Kasumi-1 (cell line): Measurements from ENCODE around the gene GCSH.

Source experiments
- DNase-seq, 2 experiments: peaks; one replicate each; lab custom pipeline; 2025; lab: John Stamatoyannopoulos, UW

GCSH gene

GRCh38 chr16:81042821-81043220, 53.4 kb downstream of the GCSH start:
- DNase-seq, result no peak

GRCh38 chr16:81041696-81042095, 54.5 kb downstream of the GCSH start:
- no peak for DNase-seq

- no peak for DNase-seq
Observed at GRCh38 chr16:81040842-81041241, 55.4 kb downstream of the GCSH start.

- no peak for DNase-seq
Observed at GRCh38 chr16:81040131-81040530, 56.1 kb downstream of the GCSH start.

GRCh38 chr16:81036751-81037350, 59.3 kb downstream of the GCSH start:
- no peak for DNase-seq

- DNase-seq, result peak; percentile 11 to 42
Observed at GRCh38 chr16:81035975-81036750, 60.0 kb downstream of the GCSH start.

- DNase-seq, result peak; percentile 56 to 60
Observed at GRCh38 chr16:81035398-81035974, 60.7 kb downstream of the GCSH start, which contains the start of gene ATMIN. Gene ATMIN (plus strand): TSS chr16:81035842. CDS start chr16:81035871, 29 bp downstream.
